Limb (tissue), 2 donors: ENCODE measurements around the gene PIH1D1.
"Not testable (repeated sequence)": the region's sequence is repeated elsewhere in the genome, so short reads cannot be mapped to it uniquely, and the experiment has no call there.

Experiments
- DNase-seq, 2 donors: peaks; one replicate each; pipeline ENCODE4 v3.0.0-alpha.2; 2016; ENCODE audit errors: extremely low spot score in 2 of 2

The PIH1D1 gene

DNA sequence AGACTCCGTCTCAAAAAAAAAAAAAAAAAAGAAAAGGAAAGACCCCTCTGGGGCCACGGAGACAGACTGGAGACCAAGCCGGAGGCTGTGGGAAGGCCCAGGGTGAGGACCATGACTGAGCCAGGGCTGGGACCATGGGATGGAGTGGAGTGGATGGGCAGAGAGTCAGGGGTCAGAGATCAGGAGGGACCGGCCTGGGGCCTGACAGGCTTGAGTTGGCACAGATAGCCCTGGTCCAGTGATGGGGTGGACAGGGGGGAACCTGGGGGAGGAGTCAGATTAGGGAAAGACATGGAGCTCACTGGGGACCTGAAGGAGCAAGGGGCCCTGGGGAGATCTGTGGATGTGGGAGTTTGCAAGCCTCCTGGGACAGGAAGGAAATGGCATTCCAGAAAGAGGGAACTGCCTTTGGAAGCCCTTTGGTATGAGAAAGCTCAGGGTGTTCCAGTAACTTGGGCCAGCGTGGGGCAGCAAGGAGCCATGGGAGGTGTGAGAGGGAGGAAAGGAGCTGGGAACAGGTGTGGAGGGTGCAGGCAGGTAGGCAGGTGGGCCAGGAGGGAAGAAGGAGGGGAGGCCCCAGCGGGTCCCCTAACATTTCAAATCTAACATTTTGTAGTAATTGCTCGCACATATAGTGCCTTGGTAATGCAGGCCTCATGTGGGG, 29.5 kb upstream of the PIH1D1 start:
- DNase-seq = no peak

- no peak for DNase-seq
Observed at GRCh38 chr19:49479975-49480628, 28.5 kb upstream of the PIH1D1 start.

GRCh38 chr19:49475995-49476880, 24.6 kb upstream of the PIH1D1 start:
- DNase-seq = peak; percentile 16 to 77

DNA sequence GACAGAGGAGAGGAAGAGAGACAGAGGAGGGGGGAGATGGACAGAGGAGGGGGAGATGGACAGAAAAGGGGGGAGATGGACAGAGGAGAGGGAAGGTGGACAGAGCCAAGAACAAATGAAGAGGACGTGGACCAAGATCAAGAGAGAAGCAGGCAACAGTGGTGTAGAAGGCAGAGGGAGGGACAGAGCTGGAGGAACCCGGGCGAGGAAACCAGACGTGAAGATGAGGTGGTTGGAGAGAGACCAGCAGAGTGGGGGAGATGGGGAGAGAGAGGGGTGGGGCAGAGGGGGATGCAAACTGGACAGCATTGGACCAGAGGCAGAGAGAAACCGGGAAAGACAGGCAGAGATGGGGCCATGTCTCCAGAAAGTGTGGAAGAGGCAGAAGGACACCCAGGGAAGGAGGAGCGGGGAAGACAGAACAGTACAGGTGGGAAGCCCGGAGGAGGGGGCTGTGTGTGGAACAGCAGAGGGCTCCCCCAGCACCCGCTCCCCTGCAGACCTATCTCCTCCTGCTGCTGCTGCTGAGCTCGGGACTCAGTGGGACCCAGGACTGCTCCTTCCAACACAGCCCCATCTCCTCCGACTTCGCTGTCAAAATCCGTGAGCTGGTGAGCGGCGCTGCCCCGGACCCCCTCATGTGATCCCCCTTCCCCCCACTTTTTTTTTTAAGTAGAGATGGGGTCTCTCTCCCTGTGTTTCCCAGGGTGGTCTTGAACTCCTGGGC, 23.7 kb upstream of the PIH1D1 start:
- no peak for DNase-seq

DNA sequence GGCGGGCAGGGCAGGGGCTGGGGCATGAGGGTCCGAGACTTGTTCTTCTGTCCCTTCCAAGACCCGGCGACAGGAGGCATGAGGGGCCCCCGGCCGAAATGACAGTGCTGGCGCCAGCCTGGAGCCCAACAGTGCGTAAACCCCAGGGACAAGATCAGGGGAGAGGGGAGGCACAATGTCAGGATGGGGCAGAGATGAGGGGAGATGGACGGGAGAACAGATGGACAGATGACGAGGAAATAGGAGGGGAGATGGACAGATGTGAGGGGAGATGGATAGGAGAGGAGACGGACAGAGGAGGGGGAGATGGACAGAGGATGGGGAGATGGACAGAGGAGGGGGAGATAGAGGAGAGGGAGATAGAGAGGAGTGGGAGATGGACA, 22.9 kb upstream of the PIH1D1 start:
- no peak for DNase-seq

DNA sequence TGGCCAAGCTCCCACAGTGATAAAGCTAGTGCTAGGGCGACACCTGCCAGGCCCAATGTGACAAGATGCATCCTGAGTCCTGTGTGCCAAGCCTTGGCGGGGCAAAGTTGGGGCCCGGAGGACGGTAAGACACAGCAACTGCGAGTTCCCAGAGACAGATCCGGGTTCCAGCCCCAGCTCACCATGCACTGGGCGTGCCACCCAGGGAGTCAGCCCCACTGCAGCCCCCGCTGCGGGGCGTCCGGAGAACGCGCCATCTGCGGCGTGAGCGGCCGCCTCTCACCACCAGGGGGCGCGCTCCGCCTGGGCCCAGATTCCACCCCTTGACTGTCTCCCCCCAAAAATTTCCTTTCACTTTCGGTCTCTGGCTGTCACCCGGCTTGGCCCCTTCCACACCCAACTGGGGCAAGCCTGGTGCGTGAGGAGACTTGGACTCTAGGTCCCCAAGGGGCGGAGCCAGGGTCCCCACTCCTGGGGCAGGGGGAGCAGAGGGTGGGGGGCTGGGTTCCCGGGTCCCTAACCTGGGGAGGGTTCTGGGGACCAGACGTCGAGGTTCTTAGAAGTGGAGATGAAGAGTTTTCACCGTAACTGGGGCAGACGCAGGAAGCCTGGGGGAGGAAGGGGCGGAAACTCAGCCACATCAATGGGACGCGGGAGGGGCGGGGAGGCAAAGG, 22.4 kb upstream of the PIH1D1 start, which contains the start of gene FLT3LG:
FLT3LG (plus strand) TSS at position 348 of the 674 bp plus-strand sequence. CDS start 425 bp downstream, outside the sequence.
- peak in 1 of 2 donors; percentile 80 for DNase-seq

- not testable (repeated sequence) for DNase-seq
Observed at GRCh38 chr19:49473501-49473867, 21.9 kb upstream of the PIH1D1 start.

DNA sequence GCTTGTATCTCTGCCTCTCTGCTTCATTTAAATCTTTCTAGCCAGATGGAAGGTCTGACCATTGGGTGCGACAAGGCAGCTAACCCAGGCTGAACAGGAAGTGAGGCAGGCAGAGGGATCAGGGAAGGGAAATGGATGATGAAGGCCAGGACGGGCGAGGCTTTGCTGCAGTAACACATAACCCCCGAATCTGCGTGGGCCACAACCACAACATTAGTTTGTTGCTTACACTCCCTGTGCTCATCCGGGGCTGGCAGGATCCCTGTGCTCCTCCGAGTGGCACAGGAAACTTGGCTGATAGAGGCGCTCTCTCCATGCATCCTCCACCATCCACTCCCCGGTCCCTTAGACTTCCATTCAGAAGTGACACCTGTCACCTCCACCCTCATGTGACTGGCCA, 21.3 kb upstream of the PIH1D1 start:
- no peak for DNase-seq

DNA sequence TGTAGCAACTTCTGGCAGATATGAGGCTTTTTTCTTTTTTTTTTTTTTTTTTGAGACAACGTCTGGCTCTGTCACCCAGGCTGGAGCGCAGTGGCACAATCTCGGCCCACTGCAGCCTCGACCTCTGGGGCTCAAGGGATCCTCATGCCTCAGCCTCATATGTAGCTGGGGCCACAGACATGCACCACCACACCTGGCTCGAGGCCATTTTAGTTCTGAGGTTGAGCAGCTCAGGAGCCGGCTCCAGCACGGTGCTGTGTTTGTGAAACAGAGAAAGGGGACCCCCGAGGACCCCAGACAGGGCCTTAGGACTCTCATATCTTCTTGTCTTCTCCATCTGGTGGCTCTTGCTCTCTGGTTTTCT, 19.0 kb upstream of the PIH1D1 start:
- no peak for DNase-seq

- DNase-seq = no peak
Observed at GRCh38 chr19:49469828-49470614, 18.4 kb upstream of the PIH1D1 start.

DNA sequence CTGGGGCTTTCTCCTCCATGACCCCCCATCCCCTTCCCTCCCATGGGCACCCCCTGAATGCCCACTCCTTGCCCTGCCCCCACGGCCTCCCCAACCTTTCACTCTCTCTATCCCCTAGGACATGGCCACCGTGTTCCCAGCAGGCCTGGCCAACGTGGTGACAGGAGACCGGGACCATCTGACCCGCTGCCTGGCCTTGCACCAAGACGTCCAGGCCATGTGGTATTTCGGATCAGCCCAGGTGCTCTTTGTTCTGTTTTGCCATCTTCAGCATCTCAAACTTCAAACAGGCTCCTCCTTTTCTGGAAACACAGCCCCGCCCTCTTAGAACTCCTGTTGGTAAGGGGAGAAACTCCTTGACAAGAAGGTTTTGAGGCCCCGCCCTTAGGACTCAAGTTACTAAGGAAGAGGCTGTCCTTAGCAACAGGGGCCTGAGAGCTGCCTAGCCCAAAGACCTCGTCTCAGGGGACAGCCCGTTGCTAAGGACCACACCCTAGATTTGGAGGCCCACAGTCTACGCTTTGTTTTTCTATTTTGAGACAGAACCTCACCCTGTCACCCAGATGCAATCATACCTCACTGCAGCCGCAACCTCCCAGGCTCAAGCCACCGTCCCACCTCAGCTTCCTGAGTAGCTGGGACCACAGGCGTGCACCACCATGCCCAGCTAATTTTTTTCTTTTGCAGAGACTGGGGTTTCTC, 17.3 kb upstream of the PIH1D1 start:
- peak; percentile 54 to 66 for DNase-seq

DNA sequence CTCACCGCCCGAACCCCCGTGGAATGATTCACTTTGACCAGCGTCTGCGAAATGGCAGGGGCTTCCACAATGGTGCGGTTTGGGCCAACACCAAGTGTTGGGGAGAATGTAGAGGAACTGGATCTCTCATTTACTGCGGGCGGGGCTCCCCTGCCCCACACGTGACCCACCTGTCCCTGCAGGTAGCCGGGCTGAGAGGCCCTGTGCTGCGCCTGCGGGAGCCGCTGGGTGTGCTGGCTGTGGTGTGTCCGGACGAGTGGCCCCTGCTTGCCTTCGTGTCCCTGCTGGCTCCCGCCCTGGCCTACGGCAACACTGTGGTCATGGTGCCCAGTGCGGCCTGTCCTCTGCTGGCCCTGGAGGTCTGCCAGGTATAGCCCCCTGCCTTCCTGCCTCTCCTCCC, 16.6 kb upstream of the PIH1D1 start:
- DNase-seq = peak in 1 of 2 donors; percentile 21

DNA sequence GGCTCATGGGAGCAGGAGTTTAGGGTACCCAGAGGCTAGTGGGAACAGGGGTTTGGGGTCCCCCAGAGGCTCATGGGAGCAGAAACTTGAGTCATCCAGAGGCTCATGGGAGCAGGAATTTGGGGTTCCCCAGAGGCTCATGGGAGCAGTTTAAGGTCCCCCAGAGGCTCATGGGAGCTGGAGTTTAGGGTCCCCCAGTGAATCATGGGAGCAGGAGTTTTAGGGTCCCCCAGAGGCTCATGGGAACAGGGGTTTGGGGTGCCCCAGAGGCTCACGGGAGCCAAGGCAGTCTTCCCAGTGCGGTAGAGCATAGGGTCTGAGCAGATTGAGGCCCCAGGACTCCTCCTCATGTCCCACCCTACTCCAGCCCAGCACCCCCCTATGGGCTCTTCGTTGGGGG, 13.8 kb upstream of the PIH1D1 start:
- DNase-seq = no peak

DNA sequence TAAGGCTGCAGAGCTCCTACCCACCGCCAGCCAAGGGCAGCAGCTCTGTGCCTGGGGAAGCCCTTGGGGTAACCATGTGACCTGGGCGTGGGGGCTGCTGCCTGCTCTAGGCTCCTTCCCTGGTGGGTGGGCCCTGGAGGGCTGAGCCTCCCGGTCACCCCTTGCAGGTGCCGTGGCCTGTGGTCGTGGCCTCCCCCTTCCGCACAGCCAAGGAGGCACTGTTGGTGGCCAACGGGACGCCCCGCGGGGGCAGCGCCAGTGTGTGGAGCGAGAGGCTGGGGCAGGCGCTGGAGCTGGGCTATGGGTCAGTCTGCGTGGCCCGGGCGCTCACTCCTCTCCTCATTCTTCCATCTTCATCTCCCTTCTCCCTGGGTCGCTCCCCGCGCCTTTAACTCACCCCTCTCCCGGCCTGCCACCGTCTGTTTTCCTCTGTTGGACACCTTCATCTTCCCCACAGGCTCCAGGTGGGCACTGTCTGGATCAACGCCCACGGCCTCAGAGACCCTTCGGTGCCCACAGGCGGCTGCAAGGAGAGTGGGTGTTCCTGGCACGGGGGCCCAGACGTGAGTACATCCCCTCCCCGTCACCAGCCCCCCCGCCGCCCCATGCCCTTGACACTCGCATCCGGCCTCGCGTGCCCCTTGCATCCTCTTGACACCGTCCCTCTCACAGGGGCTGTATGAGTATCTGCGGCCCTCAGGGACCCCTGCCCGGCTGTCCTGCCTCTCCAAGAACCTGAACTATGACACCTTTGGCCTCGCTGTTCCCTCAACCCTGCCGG, 12.5 kb upstream of the PIH1D1 start:
- DNase-seq = peak in 1 of 2 donors; percentile 28

DNA sequence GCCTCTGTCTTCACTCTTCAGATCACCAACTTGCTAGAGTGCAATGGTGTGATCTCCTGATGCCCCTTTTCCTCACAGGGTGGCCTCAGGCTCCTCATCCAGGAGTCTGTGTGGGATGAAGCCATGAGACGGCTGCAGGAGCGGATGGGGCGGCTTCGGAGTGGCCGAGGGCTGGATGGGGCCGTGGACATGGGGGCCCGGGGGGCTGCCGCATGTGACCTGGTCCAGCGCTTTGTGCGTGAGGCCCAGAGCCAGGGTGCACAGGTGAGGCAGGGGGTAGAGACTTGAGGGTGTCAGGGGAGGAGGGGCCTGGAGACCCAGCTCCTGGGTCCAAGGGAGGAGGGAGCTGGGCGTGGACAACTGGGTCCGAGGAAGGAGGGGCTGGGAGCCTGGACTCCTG, 10.9 kb upstream of the PIH1D1 start:
- no peak for DNase-seq

DNA sequence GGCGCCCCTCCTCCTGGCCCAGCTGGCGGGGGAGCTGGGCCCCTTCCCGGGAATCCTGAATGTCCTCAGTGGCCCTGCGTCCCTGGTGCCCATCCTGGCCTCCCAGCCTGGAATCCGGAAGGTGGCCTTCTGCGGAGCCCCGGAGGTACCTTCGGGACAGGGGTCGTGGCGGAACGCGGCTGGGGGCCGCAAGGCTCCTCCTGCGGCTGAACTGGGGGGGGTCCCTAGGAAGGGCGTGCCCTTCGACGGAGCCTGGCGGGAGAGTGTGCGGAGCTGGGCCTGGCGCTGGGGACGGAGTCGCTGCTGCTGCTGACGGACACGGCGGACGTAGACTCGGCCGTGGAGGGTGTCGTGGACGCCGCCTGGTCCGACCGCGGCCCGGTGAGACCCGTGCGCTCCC, 10.0 kb upstream of the PIH1D1 start:
- peak in 1 of 2 donors; percentile 24 for DNase-seq

GRCh38 chr19:49461130-49461529, 9.5 kb upstream of the PIH1D1 start:
- DNase-seq = not testable (repeated sequence)

DNA sequence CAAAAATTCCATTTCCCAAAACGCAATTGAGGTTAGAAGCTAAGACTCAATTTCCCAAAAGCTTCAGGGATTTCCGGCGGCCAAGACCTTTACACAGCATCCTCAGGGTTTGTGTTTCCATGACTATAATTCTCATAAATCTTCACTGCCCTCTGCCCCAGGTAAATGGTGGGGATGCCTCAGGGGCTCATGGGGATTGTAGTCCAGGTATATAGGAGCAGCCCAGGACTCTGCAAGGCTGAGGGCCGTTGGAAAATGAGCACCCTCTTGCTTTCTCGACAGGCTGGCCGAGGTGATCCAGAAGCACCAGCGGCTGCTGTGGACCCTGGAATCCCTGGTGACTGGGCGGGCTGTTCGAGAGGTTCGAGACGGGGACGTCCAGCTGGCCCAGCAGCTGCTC, 7.8 kb upstream of the PIH1D1 start:
- no peak for DNase-seq

DNA sequence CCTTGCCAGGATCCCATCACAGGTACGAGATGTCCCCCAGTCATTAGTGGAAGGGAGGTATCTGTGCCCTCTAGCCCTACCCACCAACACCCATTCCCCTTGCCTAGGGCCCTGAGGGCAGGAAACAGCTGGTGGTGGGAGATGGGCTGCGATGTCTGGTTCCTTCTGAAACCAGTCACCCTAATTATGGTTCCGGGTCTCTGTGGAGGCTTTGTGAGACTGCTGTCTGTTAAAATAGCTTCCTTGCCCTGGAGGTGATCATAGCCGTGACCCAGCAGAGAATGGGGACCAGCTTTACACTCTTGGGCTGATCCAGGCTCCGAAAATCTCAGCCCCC, 6.9 kb upstream of the PIH1D1 start:
- no peak for DNase-seq
